GM12892 (cell line): ENCODE data around the gene KCNK5.

ENCODE experiments used
- POLR2A ChIP-seq: IDR thresholded peaks from 2 replicates; pipeline ENCODE4 v1.6.1; 2011; ENCODE audit warnings: low read depth, low read length, control low read depth
- POLR2AphosphoS5 ChIP-seq: IDR thresholded peaks from 2 replicates; pipeline ENCODE4 v1.6.1; 2011; ENCODE audit warnings: low read depth, low read length, control low read depth

DNA sequence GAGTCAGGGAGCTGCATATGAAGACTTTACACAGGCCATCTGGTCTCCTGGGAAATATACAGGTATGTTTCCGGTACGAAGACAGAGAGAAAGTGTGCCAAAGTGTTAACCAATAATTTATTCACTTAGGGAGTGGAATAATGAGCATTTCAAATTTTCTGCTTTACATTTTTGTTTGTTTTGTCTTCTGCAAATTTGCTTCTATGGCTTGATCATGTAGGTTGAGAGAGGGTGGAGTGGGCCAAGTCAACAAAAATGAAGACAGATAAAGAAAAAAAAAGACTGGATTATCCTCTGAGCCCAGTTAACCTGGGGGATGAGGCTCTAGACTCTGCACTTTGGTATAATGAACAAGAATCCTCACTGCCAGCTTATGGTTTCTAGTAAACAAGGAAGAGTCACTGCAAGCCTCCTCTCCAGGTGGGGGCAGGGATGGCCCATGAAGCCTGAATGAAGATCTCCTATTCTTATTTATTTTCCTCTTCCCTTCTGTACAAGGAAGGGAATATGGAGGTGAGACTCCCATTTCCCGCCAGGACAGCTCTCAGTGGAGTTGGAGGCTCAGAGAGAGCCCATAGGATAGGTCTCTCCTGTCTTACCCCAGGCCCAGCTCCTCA, 47.2 kb upstream of the KCNK5 start:
- TF ChIP-seq POLR2A (no peak), POLR2AphosphoS5 (no peak)
